ENCODE data around the gene ZNF444.

Gene ZNF444

DNA sequence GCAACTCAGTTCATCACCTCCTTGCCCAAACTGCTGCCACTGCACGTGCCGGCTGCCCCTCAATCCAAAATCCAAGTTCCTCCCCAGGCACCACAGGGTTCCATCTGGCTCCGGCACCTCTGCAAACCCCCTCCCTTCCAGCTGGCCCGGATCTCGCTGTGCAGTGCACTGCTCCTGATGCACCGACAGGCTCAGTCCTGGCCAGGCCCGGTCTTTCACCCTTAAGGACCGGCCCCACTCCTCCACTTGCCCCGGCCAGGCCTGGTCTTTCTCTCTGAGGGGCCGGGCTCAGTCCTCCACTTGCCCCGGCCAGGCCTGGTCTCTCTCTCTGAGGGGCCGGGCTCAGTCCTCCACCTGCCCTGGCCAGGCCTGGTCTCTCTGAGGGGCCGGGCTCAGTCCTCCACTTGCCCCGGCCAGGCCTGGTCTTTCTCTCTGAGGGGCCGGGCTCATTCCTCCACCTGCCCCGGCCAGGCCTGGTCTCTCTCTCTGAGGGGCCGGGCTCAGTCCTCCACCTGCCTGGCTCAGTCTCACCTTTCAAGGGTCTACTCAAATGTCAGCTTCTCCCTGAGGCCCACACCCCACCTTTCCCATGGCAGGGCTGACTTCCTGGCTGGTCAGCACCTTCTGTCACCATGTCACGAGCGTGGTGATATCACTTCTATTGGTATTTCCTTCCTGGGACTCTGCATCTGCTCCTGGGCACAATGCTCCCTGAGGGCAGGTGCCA lies 26.9 kb upstream of the ZNF444 start:
- TF ChIP-seq, protein P1, sequence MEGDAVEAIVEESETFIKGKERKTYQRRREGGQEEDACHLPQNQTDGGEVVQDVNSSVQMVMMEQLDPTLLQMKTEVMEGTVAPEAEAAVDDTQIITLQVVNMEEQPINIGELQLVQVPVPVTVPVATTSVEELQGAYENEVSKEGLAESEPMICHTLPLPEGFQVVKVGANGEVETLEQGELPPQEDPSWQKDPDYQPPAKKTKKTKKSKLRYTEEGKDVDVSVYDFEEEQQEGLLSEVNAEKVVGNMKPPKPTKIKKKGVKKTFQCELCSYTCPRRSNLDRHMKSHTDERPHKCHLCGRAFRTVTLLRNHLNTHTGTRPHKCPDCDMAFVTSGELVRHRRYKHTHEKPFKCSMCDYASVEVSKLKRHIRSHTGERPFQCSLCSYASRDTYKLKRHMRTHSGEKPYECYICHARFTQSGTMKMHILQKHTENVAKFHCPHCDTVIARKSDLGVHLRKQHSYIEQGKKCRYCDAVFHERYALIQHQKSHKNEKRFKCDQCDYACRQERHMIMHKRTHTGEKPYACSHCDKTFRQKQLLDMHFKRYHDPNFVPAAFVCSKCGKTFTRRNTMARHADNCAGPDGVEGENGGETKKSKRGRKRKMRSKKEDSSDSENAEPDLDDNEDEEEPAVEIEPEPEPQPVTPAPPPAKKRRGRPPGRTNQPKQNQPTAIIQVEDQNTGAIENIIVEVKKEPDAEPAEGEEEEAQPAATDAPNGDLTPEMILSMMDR (IDR thresholded peaks at IDR 0.05; ENCODE audit: extremely low read depth, insufficient read depth, missing control alignments): no peak
- DNase-seq (ENCODE audit: low spot score): no peak
- in situ Hi-C loops (cut with MboI; ENCODE audit: low pct_unique_long_range_greater_than_20kb, low sequenced_read_pairs, unreplicated experiment): no loop called here

DNA sequence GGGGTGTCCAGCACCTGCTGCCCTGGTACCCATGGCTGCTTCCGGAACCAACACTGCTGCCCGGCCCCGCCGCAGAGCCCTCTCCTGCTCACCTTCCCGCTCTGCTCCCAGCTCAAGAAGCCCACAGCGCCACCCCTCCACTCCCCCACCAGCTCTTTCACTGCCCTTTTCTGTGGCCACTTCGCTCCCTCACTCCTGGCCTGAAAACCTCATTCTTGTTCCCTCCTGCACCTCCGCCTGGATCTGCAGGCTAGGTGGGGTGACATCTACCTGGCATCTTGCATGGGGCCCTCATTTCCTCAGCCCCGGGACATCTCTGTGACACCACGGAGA lies 26.3 kb upstream of the ZNF444 start:
- DNase-seq (ENCODE audit: low spot score): no peak
- TF ChIP-seq, protein P1 (IDR thresholded peaks at IDR 0.05; ENCODE audit: extremely low read depth, insufficient read depth, missing control alignments): no peak
- in situ Hi-C loops (cut with MboI; ENCODE audit: low pct_unique_long_range_greater_than_20kb, low sequenced_read_pairs, unreplicated experiment): no loop called here

DNA sequence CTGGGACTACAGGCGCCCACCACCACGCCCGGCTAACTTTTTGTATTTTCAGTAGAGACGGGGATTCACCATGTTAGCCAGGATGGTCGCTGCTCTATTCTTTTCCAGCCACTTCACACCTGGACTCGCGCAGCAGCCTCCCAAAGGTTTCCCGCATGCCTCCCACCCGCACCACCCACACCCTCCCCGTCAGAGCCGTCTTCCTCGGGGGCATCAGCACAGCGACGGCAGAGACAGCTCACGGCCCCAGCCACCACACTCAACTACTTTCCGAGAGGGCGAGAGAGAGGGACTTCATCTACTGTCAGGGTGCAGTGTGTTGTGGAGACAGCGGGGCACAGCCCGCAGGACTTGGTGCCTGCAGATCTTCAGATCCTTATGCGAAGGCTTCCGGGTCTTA lies 25.6 kb upstream of the ZNF444 start:
- DNase-seq (ENCODE audit: low spot score): no peak
- TF ChIP-seq, protein P1 (IDR thresholded peaks at IDR 0.05; ENCODE audit: extremely low read depth, insufficient read depth, missing control alignments): no peak
- in situ Hi-C loops (cut with MboI; ENCODE audit: low pct_unique_long_range_greater_than_20kb, low sequenced_read_pairs, unreplicated experiment): no loop called here

DNA sequence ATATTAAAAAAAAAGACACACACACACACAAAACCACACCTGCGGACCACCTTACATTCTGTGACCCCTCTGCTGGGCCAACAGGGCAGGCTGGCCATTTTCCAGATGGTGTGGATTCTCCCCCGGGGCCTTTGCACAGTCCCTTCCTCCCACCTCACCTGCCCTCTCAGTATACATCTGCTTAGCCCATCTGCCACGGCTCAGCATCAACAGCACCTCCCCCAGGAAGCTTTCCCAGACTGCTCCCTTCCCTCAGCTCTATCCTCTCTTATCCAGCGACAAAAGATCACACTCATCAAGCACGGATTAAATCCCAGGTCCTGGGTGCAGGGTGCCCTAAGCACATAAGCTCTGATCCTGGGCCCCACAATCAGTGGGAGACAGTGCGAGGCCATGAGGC lies 24.5 kb upstream of the ZNF444 start:
- DNase-seq (ENCODE audit: low spot score): no peak
- in situ Hi-C loops (cut with MboI; ENCODE audit: low pct_unique_long_range_greater_than_20kb, low sequenced_read_pairs, unreplicated experiment): no loop called here
- TF ChIP-seq, protein P1 (IDR thresholded peaks at IDR 0.05; ENCODE audit: extremely low read depth, insufficient read depth, missing control alignments): no peak

DNA sequence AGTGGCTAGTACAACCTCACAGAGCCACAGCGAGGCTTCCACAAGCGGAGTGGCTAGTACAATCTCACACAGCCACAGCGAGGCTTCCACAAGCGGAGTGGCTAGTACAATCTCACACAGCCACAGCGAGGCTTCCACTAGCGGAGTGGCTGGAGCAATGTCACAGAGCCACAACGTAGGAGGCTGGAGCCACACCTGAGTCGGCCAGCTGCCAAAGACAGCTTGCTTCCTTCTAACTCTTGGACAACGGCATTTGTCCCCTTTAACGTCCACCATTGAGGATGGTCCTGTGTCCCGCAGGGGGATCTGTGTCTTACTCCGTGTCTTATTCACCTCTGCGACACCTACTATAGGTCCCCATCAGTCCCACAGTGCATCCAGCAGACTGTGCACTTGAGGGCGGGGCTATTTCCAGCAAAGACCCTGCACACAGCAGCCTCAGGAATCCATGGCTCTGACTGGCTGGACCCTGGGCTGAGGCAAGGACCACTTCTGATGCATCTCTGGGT lies 23.7 kb upstream of the ZNF444 start:
- TF ChIP-seq, protein P1 (IDR thresholded peaks at IDR 0.05; ENCODE audit: extremely low read depth, insufficient read depth, missing control alignments): no peak
- in situ Hi-C loops (cut with MboI; ENCODE audit: low pct_unique_long_range_greater_than_20kb, low sequenced_read_pairs, unreplicated experiment): no loop called here
- no peak for DNase-seq (ENCODE audit: low spot score)

DNA sequence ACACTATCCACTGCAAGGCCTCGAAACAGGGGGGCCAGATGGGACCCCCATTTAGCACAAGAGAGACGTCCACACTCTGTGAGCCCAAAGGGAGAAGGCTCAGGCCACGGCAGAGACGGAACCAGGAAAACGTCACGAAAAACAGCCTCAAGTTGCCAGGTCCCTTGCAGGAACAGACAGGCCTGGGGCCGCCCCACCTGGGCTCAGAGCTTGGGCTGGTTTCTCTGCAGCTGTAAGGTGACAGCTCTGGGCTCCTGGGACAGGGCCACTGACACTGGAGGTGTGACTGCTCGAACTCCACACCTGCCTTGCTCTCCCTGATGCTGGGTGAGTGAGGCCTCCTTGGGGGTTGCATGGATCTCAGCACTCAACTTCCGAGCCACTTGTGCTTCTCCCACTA lies 23.2 kb upstream of the ZNF444 start:
- TF ChIP-seq, protein P1 (IDR thresholded peaks at IDR 0.05; ENCODE audit: extremely low read depth, insufficient read depth, missing control alignments): no peak
- in situ Hi-C loops (cut with MboI; ENCODE audit: low pct_unique_long_range_greater_than_20kb, low sequenced_read_pairs, unreplicated experiment): no loop called here
- no peak for DNase-seq (ENCODE audit: low spot score)
